Nephron (organoid): ENCODE data around the gene AP2A2.

Experiments
- H3K27ac Mint-ChIP-seq, 3 experiments: 2 replicates each; pipeline ENCODE4 v1.8.0; 2020; ENCODE audit warnings: mixed read lengths in 3 of 3, mild to moderate bottlenecking in 2 of 3, moderate library complexity in 1 of 3
- H3K27me3 Mint-ChIP-seq: 2 replicates; pipeline ENCODE4 v1.8.0; 2021; ENCODE audit warnings: low read depth, mild to moderate bottlenecking, moderate library complexity, mixed read lengths
- H3K36me3 Mint-ChIP-seq: 2 replicates; pipeline ENCODE4 v1.8.0; 2020; ENCODE audit warnings: low read depth, mixed read lengths
- H3K4me1 Mint-ChIP-seq: 2 replicates; pipeline ENCODE4 v1.8.0; 2020; ENCODE audit warnings: mixed read lengths
- H3K4me3 Mint-ChIP-seq, 3 experiments: 2 replicates each; pipeline ENCODE4 v1.8.0; 2020; ENCODE audit warnings: mild to moderate bottlenecking in 3 of 3, mixed read lengths in 3 of 3, moderate library complexity in 2 of 3
- H3K9me3 Mint-ChIP-seq: 2 replicates; pipeline ENCODE4 v1.8.0; 2020; ENCODE audit warnings: mixed read lengths
- CTCF ChIP-seq, 3 experiments: fragments of 200-600 bp; sonication (generic); IDR thresholded peaks; one replicate each; pipeline ENCODE4 v1.5.0; 2021; ENCODE audit warnings: antibody characterized with exemption in 3 of 3; ENCODE audit not compliant: unreplicated experiment in 3 of 3

AP2A2 gene

DNA sequence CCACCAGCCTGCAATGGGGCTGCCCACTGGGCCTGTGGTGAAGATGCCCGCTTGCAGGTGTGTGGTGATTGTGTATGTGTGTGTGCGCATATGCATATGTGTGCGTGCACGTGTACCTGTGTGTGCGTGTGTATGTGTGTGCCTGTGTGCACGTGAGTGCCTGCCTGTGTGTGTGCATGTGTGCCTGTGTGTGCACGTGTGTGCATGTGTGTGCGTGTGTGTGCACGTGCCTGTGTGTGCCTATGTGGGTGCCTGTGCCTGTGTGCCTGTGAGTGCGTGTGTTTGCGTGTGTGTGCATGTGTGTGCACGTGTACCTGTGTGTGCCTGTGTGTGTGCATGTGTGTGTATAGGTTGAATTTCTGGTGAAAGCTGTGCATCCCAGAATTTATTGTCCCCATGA is 113.3 kb downstream of the AP2A2 start:
- H3K4me3 Mint-ChIP-seq, result no peak overlapping the region
- H3K27ac Mint-ChIP-seq, result no peak overlapping the region
- H3K9me3 Mint-ChIP-seq, result no peaks in the 10 kb centered on the region

DNA sequence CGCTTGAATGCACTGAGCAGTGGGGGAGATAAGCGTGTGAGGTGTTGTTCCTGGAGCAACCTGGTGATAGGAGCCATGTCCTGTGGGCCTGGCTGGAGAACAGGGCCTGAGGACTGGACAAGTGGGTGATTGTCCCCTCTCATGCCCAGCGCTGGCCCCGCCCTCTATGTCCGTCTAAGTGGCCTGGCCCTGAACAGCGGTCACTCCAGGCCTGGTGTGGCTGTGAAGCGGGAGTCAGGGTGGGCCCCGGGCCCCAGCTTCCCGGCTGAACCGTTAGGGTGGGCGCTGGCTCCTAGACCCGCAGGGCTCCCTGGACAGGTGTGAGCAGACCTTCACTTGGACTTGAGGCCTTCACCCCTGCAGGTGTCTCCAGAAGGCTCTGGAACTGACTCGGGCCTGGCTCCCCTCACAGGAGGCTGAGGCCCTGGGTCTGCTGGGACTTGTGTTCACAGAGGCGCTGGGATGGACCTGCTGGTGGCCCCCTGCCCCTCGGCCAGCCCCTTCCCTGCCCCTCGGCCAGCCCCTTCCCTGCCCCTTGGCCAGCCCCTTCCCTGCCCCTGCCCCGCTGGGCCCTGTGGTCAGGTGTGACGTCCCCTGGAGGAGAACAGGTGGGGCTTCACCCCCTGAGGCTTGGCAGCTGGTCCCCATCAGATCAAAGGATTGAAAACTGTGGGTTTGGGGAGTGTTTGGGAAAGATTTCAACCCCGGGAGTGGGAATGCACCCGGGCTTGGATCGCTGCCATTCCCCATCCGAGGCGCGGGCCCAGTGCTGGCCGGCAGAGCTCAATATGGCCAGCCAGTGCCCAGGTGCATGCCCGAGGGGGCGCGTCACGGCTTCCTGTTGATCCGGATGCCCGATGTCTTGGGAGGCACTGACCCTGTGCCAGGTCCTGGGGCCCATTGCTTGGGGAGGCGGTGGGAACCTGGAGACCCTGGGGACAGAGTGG is 114.1 kb downstream of the AP2A2 start:
- H3K4me1 Mint-ChIP-seq, result no peaks in the 10 kb centered on the region
- no peak for TF ChIP-seq CTCF (IDR thresholded peaks at IDR 0.05; ENCODE audit: unreplicated experiment in 3 of 3)
- H3K27me3 Mint-ChIP-seq, result peaks cover 9% of the 10 kb centered on the region
- no peak overlapping the region for H3K27ac Mint-ChIP-seq
- H3K36me3 Mint-ChIP-seq, result no peaks in the 10 kb centered on the region
- no peak overlapping the region for H3K4me3 Mint-ChIP-seq
- no peaks in the 10 kb centered on the region for H3K9me3 Mint-ChIP-seq

More for the DNA sequence above, 113.3 kb downstream of the AP2A2 start:
- TF ChIP-seq CTCF (IDR thresholded peaks at IDR 0.05; ENCODE audit: unreplicated experiment in 3 of 3), result no peak
- H3K4me1 Mint-ChIP-seq, result no peaks in the 10 kb centered on the region
- peaks cover 3% of the 10 kb centered on the region for H3K27me3 Mint-ChIP-seq
- no peaks in the 10 kb centered on the region for H3K36me3 Mint-ChIP-seq

DNA sequence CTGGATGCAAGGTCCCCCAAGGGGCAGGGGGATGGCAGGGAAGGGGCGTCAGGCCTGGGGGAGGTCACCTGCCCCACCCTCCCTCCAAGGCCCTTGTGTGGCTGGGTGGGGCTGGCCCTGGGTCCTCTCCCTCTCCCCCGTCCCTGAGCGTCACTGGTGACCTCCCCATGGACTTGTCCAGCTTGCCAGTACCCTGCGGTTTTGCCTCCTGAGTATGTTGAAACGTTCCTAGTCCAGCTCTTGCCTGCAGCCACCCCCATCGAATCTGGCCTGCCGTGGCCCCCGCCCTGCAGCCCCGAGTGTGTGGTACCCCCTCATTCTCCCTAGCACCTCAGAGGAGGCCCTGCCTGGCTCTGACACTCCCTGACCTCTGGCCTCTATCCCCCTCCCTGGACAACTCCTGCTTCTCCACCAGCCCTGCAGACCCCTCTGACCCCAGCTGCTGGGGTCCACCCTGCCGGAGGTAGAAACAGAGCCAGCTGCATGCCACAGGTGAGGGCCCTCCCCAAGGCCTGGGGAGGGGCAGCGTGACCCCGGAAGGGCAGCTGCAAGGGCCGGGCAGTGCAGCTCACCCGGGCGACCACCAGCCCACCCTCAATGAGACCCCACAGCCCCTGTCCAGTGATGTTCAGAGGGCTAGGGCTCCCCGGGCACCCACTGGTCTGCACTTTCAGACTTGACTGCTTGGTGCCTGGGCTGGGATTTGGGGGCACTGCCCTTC is 114.9 kb downstream of the AP2A2 start:
- Mint-ChIP-seq H3K4me1 (no peaks in the 10 kb centered on the region), H3K36me3 (no peaks in the 10 kb centered on the region), H3K27me3 (peaks cover 12% of the 10 kb centered on the region), H3K27ac (no peak overlapping the region), H3K4me3 (no peak overlapping the region), H3K9me3 (no peaks in the 10 kb centered on the region)
- TF ChIP-seq CTCF (IDR thresholded peaks at IDR 0.05; ENCODE audit: unreplicated experiment in 3 of 3), result no peak

DNA sequence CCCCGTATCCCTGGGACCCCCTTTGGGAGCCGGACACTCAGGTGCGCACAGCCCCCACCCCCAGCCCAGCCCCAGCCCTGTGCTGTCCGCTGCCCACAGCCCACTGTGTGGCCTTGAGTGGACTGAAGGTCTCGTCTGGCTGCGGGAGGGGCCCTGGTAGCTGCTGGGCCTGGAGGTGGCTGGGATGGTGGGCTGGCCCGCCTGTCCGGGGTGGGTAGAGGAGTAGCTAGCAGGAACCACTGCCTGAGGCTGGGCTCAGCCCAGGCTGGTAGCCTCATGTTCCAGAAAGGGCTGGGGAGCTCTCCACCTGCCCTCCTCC is 115.4 kb downstream of the AP2A2 start:
- Mint-ChIP-seq H3K9me3 (no peaks in the 10 kb centered on the region), H3K36me3 (no peaks in the 10 kb centered on the region), H3K27me3 (peaks cover 12% of the 10 kb centered on the region), H3K27ac (no peak overlapping the region), H3K4me3 (no peak overlapping the region), H3K4me1 (no peaks in the 10 kb centered on the region)
- no peak for TF ChIP-seq CTCF (IDR thresholded peaks at IDR 0.05; ENCODE audit: unreplicated experiment in 3 of 3)

- Mint-ChIP-seq H3K9me3 (no peaks in the 10 kb centered on the region), H3K36me3 (no peaks in the 10 kb centered on the region), H3K27ac (no peak overlapping the region), H3K27me3 (peaks cover 12% of the 10 kb centered on the region), H3K4me1 (no peaks in the 10 kb centered on the region), H3K4me3 (no peak overlapping the region)
- TF ChIP-seq CTCF (IDR thresholded peaks at IDR 0.05; ENCODE audit: unreplicated experiment in 3 of 3), result no peak
These were observed 115.8 kb downstream of the AP2A2 start for GRCh38 chr11:1041471-1041870.
